KMS-11 (cell line): ENCODE measurements around the gene XKR7.

ENCODE experiments used
- H2AFZ ChIP-seq: fragments of 200-600 bp; sonication (generic); 2 replicates; pipeline ENCODE4 v1.6.1; 2016; ENCODE audit warnings: antibody characterized with exemption, mixed run types, low read depth
- H3K27ac ChIP-seq: fragments of 200-600 bp; sonication (generic); 2 replicates; pipeline ENCODE4 v1.6.1; 2016; ENCODE audit warnings: mild to moderate bottlenecking, mixed run types
- H3K27me3 ChIP-seq: fragments of 200-600 bp; sonication (generic); 2 replicates; pipeline ENCODE4 v1.6.1; 2017; ENCODE audit warnings: mild to moderate bottlenecking, low read depth, mixed run types, moderate library complexity; ENCODE audit not compliant: insufficient read depth
- H3K36me3 ChIP-seq: fragments of 200-600 bp; sonication (generic); 2 replicates; pipeline ENCODE4 v1.6.1; 2017; ENCODE audit warnings: mild to moderate bottlenecking, mixed run types; ENCODE audit not compliant: insufficient read depth
- H3K4me1 ChIP-seq: fragments of 200-600 bp; sonication (generic); 2 replicates; pipeline ENCODE4 v1.6.1; 2016; ENCODE audit warnings: mild to moderate bottlenecking, low read depth, mixed run types; ENCODE audit not compliant: poor library complexity, severe bottlenecking
- H3K4me2 ChIP-seq: fragments of 200-600 bp; sonication (generic); 2 replicates; pipeline ENCODE4 v1.7.0; 2016; ENCODE audit warnings: mild to moderate bottlenecking, mixed run types
- H3K4me3 ChIP-seq: fragments of 200-600 bp; sonication (generic); IDR thresholded peaks from 2 replicates; pipeline ENCODE4 v1.6.1; 2017; ENCODE audit warnings: low read depth, low read length, mixed read lengths; ENCODE audit not compliant: insufficient read depth
- H3K79me2 ChIP-seq: fragments of 200-600 bp; sonication (generic); 2 replicates; pipeline ENCODE4 v1.6.1; 2016; ENCODE audit warnings: low read depth, mixed run types; ENCODE audit not compliant: insufficient read depth
- H3K9ac ChIP-seq: fragments of 200-600 bp; sonication (generic); 2 replicates; pipeline ENCODE4 v1.6.1; 2016; ENCODE audit warnings: mild to moderate bottlenecking, mixed run types
- H4K20me1 ChIP-seq: fragments of 200-600 bp; sonication (generic); 2 replicates; pipeline ENCODE4 v1.6.1; 2016; ENCODE audit warnings: mild to moderate bottlenecking, mixed run types; ENCODE audit not compliant: insufficient read depth
- CTCF ChIP-seq: fragments of 200-600 bp; sonication (generic); conservative IDR thresholded peaks from 2 replicates; pipeline ENCODE4 v1.6.1; 2017; ENCODE audit warnings: low read depth, mild to moderate bottlenecking, antibody characterized with exemption, low read length, moderate library complexity, mixed read lengths

Gene XKR7

GRCh38 chr20:32050324-32050841 is 82.4 kb downstream of the XKR7 start:
- no peak for TF ChIP-seq CTCF
- H3K79me2 ChIP-seq = no peaks in the 10 kb centered on the region
- no peak overlapping the region for H2AFZ ChIP-seq
- H3K4me1 ChIP-seq = no peaks in the 10 kb centered on the region
- H3K27ac ChIP-seq = no peak overlapping the region
- H3K27me3 ChIP-seq = peaks cover 13% of the 10 kb centered on the region; the same call in 1 of the 2 replicates
- no peaks in the 10 kb centered on the region for H3K36me3 ChIP-seq
- H3K4me2 ChIP-seq = no peak overlapping the region
- no peak overlapping the region for H3K9ac ChIP-seq
- no peak overlapping the region for H3K4me3 ChIP-seq
- H4K20me1 ChIP-seq = no peaks in the 10 kb centered on the region

GRCh38 chr20:32050851-32051556 is 83.1 kb downstream of the XKR7 start:
- TF ChIP-seq CTCF = no peak
- H3K27me3 ChIP-seq = peaks cover 13% of the 10 kb centered on the region; the same call in 1 of the 2 replicates

GRCh38 chr20:32051720-32052089 is 83.8 kb downstream of the XKR7 start:
- no peaks in the 10 kb centered on the region for H3K79me2 ChIP-seq

More at GRCh38 chr20:32050851-32051556, 83.1 kb downstream of the XKR7 start:
- Histone ChIP-seq H3K36me3 (no peaks in the 10 kb centered on the region), H3K4me3 (no peak overlapping the region), H3K27ac (no peak overlapping the region), H3K79me2 (no peaks in the 10 kb centered on the region), H2AFZ (no peak overlapping the region), H4K20me1 (no peaks in the 10 kb centered on the region), H3K9ac (no peak overlapping the region), H3K4me2 (no peak overlapping the region), H3K4me1 (no peaks in the 10 kb centered on the region)

GRCh38 chr20:32052090-32052777 is 84.3 kb downstream of the XKR7 start, which contains the start of gene HCK:
Gene HCK, plus strand, starts transcription at chr20:32052242.
- no peak for TF ChIP-seq CTCF
- Histone ChIP-seq H4K20me1 (no peaks in the 10 kb centered on the region), H2AFZ (peak within 1 kb of the TSS; percentile 4; the same call in 1 of the 2 replicates), H3K27me3 (peaks cover 13% of the 10 kb centered on the region; the same call in 1 of the 2 replicates), H3K27ac (no peak within 1 kb of the TSS), H3K36me3 (no peaks in the 10 kb centered on the region), H3K4me2 (no peak within 1 kb of the TSS), H3K9ac (no peak within 1 kb of the TSS), H3K79me2 (no peaks in the 10 kb centered on the region), H3K4me1 (no peaks in the 10 kb centered on the region), H3K4me3 (no peak within 1 kb of the TSS)

More at GRCh38 chr20:32051720-32052089, 83.8 kb downstream of the XKR7 start:
- Histone ChIP-seq H3K4me3 (no peak overlapping the region), H4K20me1 (no peaks in the 10 kb centered on the region), H3K9ac (no peak overlapping the region), H3K4me1 (no peaks in the 10 kb centered on the region), H2AFZ (no peak overlapping the region), H3K27me3 (peaks cover 13% of the 10 kb centered on the region; the same call in 1 of the 2 replicates), H3K4me2 (no peak overlapping the region), H3K27ac (no peak overlapping the region), H3K36me3 (no peaks in the 10 kb centered on the region)
- TF ChIP-seq CTCF = no peak
